BJ (cell line): Measurements from ENCODE around the gene IL4I1. TPM values are rescaled to one million over a fixed set of nuclear protein-coding genes. Genes with fewer than 3 reads are reported as not detected.

Experiments used
- CTCF ChIA-PET: fragments of 350-600 bp; formaldehyde crosslinking; extraction: SDS; loops from one replicate; lab custom pipeline; 2021; ENCODE audit warnings: antibody characterized with exemption, inconsistent platforms; lab: Yijun Ruan, JAX
- POLR2A ChIA-PET: fragments of 300-600 bp; sonication (Branson Sonifier 250); formaldehyde crosslinking; extraction: SDS; loops from one replicate; lab custom pipeline; 2021; ENCODE audit warnings: antibody characterized with exemption; lab: Charles Lee
- DNase-seq: peaks from one replicate; pipeline ENCODE4 v3.0.0-alpha.2; 2011; ENCODE audit warnings: low read depth
- H3K27me3 ChIP-seq: 2 replicates; pipeline ENCODE4 v1.6.0; 2011; ENCODE audit warnings: low read length; ENCODE audit not compliant: control insufficient read depth, insufficient read depth
- H3K36me3 ChIP-seq: 2 replicates; pipeline ENCODE4 v1.5.1; 2011; ENCODE audit warnings: low read length; ENCODE audit not compliant: control insufficient read depth, insufficient read depth
- H3K4me3 ChIP-seq: 2 replicates; pipeline ENCODE4 v1.5.1; 2011; ENCODE audit warnings: low read depth, mild to moderate bottlenecking, control low read depth, low read length
- CTCF ChIP-seq: IDR thresholded peaks from 2 replicates; pipeline ENCODE4 v1.5.1; 2011; ENCODE audit warnings: low read depth, mild to moderate bottlenecking, control low read depth, inconsistent platforms, low read length, moderate library complexity; ENCODE audit not compliant: insufficient read depth
- polyA plus RNA-seq: library from polyadenylated mRNA; depleted of rRNA; stranded (reverse); fragments of >200 nt; gene quantifications from 2 replicates; pipeline ENCODE4 v1.2.3, GENCODE V29; 2011

Gene IL4I1
- polyA plus RNA-seq, 1 experiment = 0.12 TPM

GRCh38 chr19:49862391-49863253 is 34.1 kb downstream of the IL4I1 start:
- Histone ChIP-seq H3K4me3 (no peak overlapping the region), H3K27me3 (no peaks in the 10 kb centered on the region), H3K36me3 (peaks cover 40% of the 10 kb centered on the region)
- CTCF ChIA-PET = interaction anchor here (0.6 to 1.1 kb wide), 4 partner anchors 9 to 145 kb away, joined by 3 read pairs; no protein-coding TSS in a partner anchor
- peak; percentile 39 for TF ChIP-seq CTCF
- no peak for DNase-seq
- POLR2A ChIA-PET = no interaction called here

GRCh38 chr19:49861541-49862378 is 34.9 kb downstream of the IL4I1 start:
- Histone ChIP-seq H3K4me3 (no peak overlapping the region), H3K36me3 (peaks cover 47% of the 10 kb centered on the region), H3K27me3 (no peaks in the 10 kb centered on the region)
- no peak for TF ChIP-seq CTCF
- ChIA-PET POLR2A (no interaction called here), CTCF (interaction anchor here (0.8 to 1.0 kb wide), 2 partner anchors 8 to 28 kb away, joined by 3 read pairs; no protein-coding TSS in a partner anchor)
- no peak for DNase-seq

GRCh38 chr19:49861107-49861506 is 35.6 kb downstream of the IL4I1 start:
- no peak for DNase-seq
- peaks cover 51% of the 10 kb centered on the region for H3K36me3 ChIP-seq
- no peak overlapping the region for H3K4me3 ChIP-seq
- ChIA-PET POLR2A (no interaction called here), CTCF (no interaction called here)
- no peak for TF ChIP-seq CTCF
- no peaks in the 10 kb centered on the region for H3K27me3 ChIP-seq

DNA sequence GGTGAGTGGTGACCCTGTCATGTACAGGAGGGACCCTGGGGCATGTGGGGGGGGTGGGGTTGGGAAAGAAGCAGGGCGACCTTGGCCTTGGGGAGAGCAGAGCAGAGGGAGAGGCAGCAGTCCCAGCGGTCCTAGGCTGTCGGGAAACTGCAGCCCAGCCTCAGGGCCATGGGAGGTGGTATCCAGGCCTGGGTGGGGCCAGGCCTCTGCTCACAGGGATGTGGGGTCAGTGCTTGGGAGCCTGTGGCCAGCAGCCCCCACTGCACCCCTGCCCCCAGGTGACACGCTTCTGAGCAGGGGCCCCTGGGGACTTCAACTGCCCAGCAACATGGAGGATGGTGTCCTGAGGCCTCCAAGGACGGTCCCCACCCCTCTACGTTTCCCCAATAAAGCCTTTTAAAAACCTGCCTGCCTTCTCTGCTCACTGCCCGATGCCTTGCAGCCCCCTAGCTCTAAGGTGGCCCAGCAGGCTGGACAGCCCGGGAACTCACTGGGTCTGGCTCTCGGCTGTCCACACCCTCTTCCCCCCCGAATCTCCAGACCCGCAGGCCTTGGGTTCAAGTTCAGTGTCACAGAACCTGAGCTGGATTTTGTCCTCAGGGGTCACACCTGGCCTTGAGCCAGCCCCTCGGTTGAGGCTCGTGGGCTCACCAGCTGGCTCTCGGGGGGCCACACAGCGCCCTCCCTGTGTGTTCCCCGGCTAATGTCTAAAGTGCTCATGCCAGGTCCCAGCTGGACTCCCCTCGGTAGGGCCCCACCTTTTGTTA is 36.2 kb downstream of the IL4I1 start:
- DNase-seq = no peak
- TF ChIP-seq CTCF = no peak
- Histone ChIP-seq H3K4me3 (no peak overlapping the region), H3K27me3 (no peaks in the 10 kb centered on the region), H3K36me3 (peaks cover 55% of the 10 kb centered on the region)
- CTCF ChIA-PET = no interaction called here
- POLR2A ChIA-PET = no interaction called here
